ENCODE measurements around the gene NBL1. TPM values are rescaled to one million over a fixed set of nuclear protein-coding genes. Genes with fewer than 3 reads are reported as not detected.

Gene NBL1
- total and polyA plus RNA-seq, 9 of the 15 experiments (the other 6 are each of a cell fraction or from before 2014, with no cell fraction given): 0.10 to 3.7 (median 1.8) TPM; not detected in 1

DNA sequence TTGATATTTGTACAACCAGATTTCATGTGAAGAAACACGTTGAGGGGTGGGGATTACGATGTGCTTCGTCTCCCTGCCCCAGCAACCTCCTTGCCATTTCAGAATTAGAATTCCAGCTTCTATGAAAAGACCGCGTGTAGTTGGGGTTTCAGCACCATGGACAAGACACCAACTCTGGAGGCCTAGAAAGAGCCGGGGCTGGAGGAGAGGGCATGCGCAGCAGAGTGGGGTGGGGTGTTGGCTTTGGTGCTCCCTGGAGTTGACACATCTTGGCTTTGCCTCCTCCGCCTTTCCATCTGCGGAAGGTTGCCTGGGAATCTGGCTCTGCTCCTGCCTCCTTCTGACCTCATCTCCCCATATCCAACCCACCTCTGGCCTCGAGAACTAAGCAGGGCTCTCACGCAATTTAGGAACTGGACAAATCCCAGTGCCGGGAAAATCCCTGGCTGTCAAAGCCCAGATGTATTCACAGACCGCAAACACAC, 32.4 kb downstream of the NBL1 start (continued):
- TF ChIP-seq, protein P1, sequence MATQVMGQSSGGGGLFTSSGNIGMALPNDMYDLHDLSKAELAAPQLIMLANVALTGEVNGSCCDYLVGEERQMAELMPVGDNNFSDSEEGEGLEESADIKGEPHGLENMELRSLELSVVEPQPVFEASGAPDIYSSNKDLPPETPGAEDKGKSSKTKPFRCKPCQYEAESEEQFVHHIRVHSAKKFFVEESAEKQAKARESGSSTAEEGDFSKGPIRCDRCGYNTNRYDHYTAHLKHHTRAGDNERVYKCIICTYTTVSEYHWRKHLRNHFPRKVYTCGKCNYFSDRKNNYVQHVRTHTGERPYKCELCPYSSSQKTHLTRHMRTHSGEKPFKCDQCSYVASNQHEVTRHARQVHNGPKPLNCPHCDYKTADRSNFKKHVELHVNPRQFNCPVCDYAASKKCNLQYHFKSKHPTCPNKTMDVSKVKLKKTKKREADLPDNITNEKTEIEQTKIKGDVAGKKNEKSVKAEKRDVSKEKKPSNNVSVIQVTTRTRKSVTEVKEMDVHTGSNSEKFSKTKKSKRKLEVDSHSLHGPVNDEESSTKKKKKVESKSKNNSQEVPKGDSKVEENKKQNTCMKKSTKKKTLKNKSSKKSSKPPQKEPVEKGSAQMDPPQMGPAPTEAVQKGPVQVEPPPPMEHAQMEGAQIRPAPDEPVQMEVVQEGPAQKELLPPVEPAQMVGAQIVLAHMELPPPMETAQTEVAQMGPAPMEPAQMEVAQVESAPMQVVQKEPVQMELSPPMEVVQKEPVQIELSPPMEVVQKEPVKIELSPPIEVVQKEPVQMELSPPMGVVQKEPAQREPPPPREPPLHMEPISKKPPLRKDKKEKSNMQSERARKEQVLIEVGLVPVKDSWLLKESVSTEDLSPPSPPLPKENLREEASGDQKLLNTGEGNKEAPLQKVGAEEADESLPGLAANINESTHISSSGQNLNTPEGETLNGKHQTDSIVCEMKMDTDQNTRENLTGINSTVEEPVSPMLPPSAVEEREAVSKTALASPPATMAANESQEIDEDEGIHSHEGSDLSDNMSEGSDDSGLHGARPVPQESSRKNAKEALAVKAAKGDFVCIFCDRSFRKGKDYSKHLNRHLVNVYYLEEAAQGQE (IDR thresholded peaks at IDR 0.05; ENCODE audit: borderline replicate concordance): peak; percentile 100
- TF ChIP-seq, protein P1 (CRISPR knock-in tag; IDR thresholded peaks at IDR 0.05; ENCODE audit: low read depth): peak; percentile 98
- TF ChIP-seq SRSF1 (IDR thresholded peaks at IDR 0.05; ENCODE audit: low read depth, low read length) (no peak), SMAD4 (CRISPR knock-in tag; conservative IDR thresholded peaks at IDR 0.05) (peak; percentile 52; the same call in 1 of the 2 replicates), NRF1 (conservative IDR thresholded peaks at IDR 0.05 in 1 of 2, IDR thresholded peaks at IDR 0.05 in 1 of 2) (peak; percentile 84 to 87)
- TF ChIP-seq, protein P2, sequence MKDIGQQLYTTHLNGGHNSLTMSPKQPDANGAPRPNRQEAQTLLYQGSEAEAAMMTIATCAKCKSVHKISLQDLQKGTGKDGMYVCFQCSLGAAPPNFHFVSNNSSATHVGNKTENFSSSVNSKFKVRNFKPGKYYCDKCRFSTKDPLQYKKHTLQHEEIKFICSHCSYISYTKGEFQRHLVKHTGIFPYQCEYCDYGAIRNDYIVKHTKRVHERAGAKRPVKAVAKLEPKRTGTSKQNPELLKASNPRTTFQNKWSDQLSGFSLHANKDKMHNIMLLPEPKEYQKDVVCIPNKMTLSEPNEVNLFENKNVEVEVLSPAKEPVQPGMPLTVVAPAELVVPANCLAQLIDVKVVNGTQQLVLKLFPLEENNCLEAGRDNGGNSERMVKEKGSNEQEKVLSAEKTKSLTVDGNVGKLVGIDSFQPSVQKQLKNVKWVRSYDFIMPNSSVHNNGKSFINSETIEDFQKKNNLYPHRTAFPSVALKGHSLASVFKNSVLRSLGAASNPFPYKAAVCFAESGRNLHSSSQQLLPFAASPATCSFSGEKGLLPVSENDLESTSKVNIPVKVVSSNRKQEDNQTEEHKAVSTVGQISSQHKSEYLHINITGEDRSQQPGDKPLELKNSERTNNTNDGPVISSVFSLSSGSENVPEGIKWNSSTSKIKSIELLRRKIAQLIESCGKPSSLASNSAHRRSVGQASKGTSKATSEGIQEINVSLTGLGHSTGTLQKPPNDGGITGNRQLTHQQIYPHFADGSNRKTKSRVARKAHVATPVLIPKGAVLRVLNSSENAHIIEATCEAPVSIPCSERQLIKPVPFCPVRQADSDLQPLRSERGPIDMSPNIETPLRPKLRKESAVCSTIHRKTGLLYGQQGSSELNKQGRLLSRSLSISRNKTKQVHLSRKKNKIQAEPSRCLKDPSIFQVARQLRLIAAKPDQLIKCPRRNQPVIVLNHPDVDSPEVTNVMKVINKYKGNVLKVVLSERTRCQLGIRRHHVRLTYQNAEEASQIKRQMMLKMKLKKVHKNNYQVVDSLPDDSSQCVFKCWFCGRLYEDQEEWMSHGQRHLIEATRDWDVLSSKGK (CRISPR knock-in tag; IDR thresholded peaks at IDR 0.05): no peak
- TF ChIP-seq, protein P3, sequence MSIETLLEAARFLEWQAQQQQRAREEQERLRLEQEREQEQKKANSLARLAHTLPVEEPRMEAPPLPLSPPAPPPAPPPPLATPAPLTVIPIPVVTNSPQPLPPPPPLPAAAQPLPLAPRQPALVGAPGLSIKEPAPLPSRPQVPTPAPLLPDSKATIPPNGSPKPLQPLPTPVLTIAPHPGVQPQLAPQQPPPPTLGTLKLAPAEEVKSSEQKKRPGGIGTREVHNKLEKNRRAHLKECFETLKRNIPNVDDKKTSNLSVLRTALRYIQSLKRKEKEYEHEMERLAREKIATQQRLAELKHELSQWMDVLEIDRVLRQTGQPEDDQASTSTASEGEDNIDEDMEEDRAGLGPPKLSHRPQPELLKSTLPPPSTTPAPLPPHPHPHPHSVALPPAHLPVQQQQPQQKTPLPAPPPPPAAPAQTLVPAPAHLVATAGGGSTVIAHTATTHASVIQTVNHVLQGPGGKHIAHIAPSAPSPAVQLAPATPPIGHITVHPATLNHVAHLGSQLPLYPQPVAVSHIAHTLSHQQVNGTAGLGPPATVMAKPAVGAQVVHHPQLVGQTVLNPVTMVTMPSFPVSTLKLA (conservative IDR thresholded peaks at IDR 0.05): peak; percentile 78 to 84
